Activated CD4-positive, alpha-beta T cell treated with anti-CD3 and anti-CD28 coated beads, Interleukin-2, Interleukin-6, amounts not matched to agents 100 ng/mL and 50 ng/mL, durations not matched to agents 16 hours and 8 hours (primary cell): ENCODE results near the gene RNU4-1.
"Not testable (repeated sequence)": the region's sequence is repeated elsewhere in the genome, so short reads cannot be mapped to it uniquely, and the experiment has no call there.

Source experiments
- DNase-seq: peaks from one replicate; pipeline ENCODE4 v3.0.0-alpha.2; 2020

RNU4-1 gene

DNA sequence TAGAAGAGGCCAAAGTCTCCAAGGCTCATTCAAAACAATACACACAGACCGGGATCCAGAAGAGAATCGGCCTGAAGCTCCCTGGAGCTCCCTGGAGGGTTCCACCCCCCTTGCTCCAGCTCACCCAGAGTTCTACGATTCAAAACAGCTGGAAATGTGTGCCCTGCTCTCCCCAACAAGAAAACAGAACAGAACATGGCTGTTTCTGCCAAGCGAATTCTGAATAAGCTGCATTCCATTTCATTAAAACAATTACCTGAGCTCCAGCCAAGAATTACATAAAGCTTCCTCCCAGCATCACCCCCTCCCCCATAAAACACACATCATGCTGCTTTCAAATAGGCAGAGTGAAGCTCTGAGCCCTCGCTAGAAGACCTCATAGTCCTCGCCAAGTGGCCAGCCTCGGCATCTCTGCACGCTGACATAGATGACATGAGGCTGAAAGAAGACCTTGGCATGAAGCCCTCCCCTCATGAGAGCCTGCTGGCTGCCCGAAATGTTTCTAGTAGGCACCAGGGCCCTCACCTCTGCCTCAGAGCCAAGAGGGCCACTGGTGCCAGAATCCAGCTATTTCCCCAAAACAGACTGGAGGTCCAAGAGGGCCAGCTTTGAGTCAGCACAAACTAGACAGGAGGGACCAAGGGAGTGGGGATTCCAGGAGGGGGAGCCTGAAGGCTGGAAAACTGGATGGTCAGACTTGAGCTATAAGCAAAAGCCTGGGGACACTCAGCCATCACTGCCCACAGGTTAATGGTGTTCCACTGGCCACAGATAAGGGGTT, 35.8 kb downstream of the RNU4-1 start:
- DNase-seq, result no peak

DNA sequence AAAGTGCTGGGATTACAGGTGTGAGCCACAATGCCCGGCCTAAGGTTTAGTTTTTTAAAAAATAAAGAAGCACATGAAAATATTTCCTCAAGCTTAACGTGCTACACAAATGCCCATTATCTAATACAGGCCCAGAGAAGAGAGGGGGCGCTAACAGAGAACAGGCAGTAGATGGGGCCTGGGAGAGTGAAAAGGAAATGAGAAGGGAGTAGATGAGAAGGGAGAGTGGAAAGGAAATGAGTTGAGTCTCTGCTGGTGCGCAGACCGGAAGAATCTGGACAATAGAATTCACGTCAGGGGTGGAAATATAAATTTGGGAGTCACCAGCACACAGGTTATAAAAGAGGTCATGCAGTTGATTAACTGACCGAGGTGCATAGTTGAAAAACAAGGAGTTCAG, 38.2 kb downstream of the RNU4-1 start:
- DNase-seq, result no peak

DNA sequence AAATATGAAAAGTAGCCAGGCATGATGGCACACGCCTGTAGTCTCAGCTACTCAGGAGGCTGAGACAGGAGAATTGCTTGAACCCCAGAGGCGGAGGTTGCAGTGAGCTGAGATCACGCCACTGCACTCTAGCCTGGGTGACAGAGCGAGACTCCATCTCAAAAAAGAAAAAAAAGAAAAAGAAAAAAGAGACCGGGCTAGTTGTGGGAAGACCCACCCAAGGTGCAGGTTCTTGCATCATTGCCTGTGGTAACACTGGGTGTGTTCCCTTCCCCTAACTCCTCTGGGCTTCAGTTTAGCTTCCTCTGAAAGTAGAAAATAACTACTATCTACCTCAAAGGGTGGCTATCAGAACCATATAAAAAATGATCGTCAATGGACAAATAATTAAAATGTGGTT, 39.7 kb downstream of the RNU4-1 start:
- DNase-seq, result peak; percentile 46

DNA sequence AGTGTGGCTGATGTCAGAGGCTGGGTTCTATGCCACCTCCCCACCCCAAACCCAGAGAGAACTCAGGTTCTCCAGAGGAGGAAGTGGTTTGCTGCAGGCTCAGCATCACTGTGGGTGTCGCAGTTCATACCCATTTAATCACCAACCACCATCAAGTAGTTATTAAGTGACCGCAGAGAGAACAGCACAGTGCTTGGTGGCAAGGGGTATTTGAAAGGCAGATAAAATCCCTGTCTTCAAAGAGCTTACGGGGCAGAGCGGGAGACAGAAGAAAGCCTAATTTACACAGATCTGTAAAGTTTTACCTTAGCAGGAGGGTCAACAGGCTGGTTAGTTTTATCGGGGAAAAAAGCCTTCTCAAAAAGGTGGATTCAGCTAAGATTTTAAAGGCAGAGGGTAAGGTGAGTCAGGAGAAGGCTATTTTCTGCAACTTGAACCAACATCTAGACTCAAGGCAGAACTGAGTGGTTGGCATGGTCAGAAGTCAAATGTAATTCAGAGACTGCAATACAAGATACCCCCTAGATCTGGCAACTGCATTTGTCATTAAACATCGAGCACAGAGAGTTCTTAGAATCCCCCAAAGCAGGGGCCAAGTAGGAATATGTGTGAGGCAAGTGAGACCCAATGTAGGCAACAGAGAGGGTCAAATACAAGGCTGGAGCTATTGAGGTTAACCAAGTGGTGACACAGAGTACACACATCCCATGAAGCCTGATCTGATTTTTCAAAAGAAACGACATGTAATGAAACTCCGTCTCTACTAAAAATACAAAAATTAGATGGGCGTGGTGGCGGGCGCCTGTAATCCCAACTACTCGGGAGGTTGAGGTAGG, 40.7 kb downstream of the RNU4-1 start:
- peak; percentile 89 for DNase-seq

DNA sequence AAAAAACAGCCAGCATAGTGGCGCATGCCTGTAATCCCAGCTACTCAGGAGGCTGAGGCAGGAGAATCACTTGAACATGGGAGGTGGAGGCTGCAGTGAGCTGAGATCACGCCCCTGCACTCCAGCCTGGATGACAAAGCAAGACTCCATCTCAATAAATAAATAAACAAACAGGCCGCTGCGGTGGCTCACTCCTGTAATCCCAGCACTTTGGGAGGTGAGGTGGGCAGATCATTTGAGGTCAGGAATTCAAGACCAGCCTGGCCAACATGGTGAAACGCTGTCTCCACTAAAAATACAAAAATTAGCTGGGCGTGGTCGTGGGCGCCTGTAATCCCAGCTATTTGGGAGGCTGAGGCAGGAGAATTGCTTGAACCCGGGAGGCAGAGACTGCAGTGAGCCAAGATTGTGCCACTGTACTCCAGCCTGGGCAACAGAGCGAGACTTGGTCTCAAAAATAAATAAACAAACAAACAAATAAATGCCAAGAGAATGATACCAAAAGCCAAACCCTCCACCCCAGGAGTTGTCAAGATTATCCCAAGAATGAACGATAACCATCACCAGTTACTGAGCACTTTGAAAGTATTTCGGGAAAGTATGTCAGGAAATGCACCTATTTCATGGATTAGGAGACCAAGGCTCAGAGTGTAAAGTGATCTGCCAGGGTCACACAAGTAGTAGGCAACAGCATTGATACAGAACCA, 41.5 kb downstream of the RNU4-1 start:
- not testable (repeated sequence) for DNase-seq

DNA sequence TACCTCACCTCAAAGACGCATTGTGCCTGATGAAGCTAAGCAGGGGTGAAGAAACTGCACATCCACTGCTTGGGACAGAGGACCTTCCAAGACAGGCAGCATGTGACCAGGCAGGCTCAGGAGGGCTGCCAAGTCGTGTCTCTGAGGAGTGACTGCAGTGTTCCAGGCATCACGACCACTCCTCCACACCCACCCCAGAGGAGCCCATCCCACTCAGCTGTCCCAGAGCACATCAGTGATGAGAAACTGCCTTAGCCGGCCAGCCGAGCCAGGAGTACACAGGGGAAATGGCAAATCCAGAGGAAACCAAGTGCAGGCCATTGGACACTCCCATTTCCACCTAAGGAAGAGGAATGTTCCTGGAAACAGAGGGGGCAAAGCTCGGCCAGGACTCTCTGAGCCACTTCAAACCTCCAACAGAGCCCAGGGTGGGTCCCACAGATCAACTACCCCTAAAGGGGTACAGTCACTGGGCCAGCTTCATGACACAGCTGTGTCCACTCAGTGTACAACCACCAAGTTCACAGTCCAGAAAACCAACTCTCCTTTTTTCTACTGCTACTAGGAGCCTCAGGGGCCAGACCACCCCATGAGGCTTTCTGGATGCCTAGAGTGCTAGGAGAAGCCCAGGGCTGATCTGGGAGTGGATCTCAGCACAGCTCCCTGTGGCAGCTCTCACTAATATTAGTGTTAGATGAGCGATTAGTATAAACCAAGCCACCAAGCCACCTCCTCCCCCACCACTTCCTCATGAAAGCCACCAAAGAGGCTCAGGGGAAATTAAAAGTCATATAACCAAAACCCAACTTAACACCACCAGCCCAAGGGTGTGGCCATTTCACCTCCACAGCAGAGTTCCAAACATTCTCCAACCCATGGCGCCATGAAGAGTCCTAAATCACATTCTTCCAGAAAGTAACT, 42.9 kb downstream of the RNU4-1 start:
- DNase-seq, result peak; percentile 66

DNA sequence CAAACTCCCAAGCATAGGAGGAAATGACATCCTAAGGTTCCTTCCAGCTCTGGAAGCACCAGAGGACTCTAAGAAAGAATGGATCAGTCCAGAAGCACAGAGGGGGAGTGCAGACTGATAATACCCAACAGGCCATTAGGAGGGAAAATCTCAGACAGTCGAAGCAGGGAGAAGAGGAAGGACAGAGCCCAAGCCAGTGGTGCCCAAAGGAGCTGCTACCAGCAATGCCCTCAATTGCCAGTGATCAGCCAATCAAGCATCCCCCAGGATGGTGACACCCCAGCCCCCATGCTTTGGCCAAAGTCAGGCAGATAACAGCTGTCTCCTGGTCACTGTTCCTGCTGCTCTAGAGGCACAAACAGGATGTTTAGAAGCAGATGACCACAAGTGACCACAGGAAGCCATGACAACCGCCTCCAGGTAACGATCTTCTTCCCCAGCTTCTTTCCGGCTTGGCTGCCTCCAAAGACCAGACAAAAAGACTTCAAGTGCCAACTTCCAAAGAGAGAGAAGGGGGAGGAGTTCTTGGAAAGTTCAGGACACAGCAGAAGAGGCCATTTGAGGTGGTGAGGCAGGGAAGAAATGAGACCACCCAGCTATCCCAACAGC, 43.7 kb downstream of the RNU4-1 start:
- DNase-seq, result no peak

DNA sequence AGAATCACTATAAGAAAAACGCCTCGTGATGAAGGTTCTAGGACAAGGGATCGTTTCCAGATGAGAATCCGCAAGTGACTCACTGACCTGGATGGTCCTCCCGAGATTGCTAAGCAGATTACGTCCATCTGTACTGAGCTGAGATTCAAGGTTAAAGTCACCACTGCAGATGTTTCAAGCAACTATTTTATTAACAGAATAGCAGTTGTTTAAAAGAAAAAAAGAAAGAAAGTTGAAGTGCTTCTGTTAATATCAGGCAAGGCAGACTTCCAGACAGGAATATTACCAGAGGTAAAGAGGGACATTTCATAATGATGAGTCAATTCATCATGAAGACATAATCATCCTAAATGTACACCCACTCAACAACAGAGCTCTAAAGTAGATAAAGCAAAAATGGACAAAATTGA, 45.4 kb downstream of the RNU4-1 start:
- DNase-seq, result no peak

DNA sequence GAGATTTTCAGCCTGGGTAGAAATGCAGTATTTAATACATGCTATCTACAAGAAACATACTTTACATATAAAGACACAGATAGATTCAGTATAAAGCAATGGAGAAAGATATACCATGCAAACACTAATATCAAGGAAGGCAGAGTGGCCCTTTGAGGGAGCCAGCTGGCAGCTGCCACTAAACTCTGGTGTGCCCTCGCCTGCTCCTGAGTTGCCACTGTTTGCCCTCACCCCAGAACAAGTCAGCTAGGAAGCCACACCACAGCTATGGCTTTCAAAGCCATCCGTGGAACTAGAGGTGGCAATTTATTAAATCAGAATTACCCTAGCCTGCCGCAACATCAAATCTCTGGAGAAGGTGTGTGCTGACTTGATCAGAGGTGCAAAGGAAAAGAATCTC, 45.9 kb downstream of the RNU4-1 start:
- no peak for DNase-seq

DNA sequence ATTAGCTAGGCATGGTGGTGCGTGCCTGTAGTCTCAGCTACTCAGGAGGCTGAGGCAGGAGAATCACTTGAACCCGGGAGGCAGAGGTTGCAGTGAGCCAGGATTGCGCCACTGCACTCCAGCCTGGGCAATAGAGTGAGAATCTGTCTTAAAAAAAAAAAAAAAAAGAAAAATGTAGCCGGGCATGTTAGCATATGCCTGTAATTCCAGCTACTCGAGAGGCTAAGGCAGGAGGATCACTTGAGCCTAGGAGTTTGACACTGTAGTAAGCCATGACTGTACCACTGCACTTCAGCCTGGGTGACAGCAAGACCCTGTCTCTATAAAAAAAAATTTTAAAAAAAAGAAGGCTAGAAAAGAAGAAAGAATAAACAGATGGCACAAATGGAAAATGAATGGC, 46.3 kb downstream of the RNU4-1 start:
- not testable (repeated sequence) for DNase-seq
